Muscle layer of duodenum (tissue), 2 donors: ENCODE results near the gene WDR46.
A peak's percentile ranks its signal among the peaks of the same experiment; 100 is the strongest.
"Not testable (repeated sequence)": the region's sequence is repeated elsewhere in the genome, so short reads cannot be mapped to it uniquely, and the experiment has no call there.

Source experiments
- H3K27ac ChIP-seq: one replicate; pipeline ENCODE4 v1.7.0; 2013; ENCODE audit warnings: mild to moderate bottlenecking, low read length
- H3K27me3 ChIP-seq: one replicate; pipeline ENCODE4 v1.7.0; 2013; ENCODE audit warnings: low read depth, mild to moderate bottlenecking, control low read depth, low read length
- H3K36me3 ChIP-seq, 2 donors: one replicate each; pipeline ENCODE4 v1.7.0; 2013; ENCODE audit warnings: low read length in 2 of 2, control low read depth in 1 of 2, mild to moderate bottlenecking in 1 of 2; ENCODE audit not compliant: insufficient read depth in 2 of 2, control insufficient read depth in 1 of 2
- H3K4me1 ChIP-seq, 2 donors: one replicate each; pipeline ENCODE4 v1.7.0; 2013; ENCODE audit warnings: low read length in 2 of 2, mild to moderate bottlenecking in 2 of 2, control low read depth in 1 of 2, moderate library complexity in 1 of 2; ENCODE audit not compliant: insufficient read depth in 2 of 2, control insufficient read depth in 1 of 2
- H3K4me3 ChIP-seq, 2 donors: one replicate each; pipeline ENCODE4 v1.7.0; 2013; ENCODE audit warnings: low read length in 2 of 2, low read depth in 1 of 2, mild to moderate bottlenecking in 1 of 2
- H3K9me3 ChIP-seq, 2 donors: one replicate each; pipeline ENCODE4 v1.7.0; 2013; ENCODE audit warnings: low read length in 2 of 2, control low read depth in 1 of 2, mild to moderate bottlenecking in 1 of 2; ENCODE audit not compliant: control insufficient read depth in 1 of 2
- donor health status: healthy.

The WDR46 gene

DNA sequence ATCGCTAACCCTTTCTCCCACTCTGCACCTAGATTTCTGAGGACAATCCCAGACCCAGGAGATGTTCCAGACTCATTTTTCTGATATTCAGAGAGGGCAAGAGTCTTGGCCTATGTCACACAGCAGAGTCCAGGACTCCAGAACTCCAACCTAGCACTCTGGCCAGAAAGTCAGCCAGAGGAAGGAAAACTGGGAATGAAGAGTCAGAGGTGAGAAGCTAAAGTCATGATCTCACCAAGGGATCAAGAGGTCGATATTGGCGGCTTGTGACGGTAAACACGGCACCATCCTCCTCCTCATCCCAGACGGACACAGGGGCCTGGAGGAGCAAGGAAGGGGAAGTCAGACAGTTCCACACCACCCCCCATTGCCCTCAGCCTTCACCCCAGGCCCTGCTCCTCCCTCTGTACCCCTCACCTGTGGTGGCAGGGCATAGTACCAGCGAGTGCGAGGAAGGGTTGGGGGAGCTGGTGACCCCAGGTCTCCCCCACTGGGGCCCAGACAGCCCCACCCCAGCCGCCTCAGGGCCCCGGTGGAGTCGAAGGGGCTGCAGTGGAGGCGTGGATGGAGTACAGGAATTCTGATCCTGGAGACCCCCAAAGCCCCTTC is 7.9 kb upstream of the WDR46 start:
- H3K36me3 ChIP-seq = peaks cover 16 to 40% of the 10 kb centered on the region in 2 donors
- no peak overlapping the region for H3K27ac ChIP-seq
- peaks cover 0 to 20% of the 10 kb centered on the region in 2 donors for H3K4me1 ChIP-seq
- H3K9me3 ChIP-seq = no peaks in the 10 kb centered on the region
- H3K4me3 ChIP-seq = peak overlapping the region; percentile 48 to 70
- H3K27me3 ChIP-seq = no peaks in the 10 kb centered on the region

DNA sequence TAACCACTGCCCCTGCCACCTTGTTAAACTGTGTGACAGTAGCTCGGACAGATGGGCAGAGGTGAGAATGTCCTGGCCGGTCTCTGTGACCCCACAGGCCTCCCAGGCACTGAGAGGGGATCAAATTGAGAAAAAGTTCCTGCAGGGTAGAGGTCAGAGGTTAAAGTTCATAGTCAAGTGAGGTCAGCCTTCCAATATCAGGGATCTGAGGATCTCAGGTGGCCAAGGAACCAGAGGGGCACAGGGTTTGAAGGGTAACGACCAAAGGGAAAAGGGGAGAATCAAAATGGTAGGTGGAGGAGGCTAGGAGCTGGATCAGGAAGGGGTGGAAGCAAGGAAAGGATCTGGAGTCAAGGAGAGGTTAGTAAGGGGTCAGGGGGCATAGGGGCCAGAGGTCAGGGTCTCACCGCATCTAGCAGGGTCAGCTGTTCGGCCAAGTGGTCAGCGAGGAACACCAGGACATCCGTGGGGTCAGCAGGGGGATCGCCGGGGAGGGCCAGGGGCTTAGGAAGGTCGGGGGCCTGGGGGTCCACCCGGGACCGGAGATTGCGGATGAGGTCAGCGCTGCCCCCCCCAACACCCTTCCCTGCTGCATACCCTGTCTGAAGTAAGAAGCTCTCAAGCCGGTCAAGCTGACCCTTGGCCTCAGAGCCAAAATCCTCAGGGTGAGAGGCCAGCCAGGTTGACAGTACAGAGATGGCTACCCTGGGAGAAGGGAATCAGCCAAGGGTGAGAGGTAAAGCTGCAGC is 6.8 kb upstream of the WDR46 start:
- no peaks in the 10 kb centered on the region for H3K27me3 ChIP-seq
- peaks cover 21 to 51% of the 10 kb centered on the region in 2 donors for H3K36me3 ChIP-seq
- H3K9me3 ChIP-seq = no peaks in the 10 kb centered on the region
- no peak overlapping the region for H3K4me3 ChIP-seq
- no peak overlapping the region for H3K27ac ChIP-seq
- H3K4me1 ChIP-seq = peaks cover 0 to 20% of the 10 kb centered on the region in 2 donors

DNA sequence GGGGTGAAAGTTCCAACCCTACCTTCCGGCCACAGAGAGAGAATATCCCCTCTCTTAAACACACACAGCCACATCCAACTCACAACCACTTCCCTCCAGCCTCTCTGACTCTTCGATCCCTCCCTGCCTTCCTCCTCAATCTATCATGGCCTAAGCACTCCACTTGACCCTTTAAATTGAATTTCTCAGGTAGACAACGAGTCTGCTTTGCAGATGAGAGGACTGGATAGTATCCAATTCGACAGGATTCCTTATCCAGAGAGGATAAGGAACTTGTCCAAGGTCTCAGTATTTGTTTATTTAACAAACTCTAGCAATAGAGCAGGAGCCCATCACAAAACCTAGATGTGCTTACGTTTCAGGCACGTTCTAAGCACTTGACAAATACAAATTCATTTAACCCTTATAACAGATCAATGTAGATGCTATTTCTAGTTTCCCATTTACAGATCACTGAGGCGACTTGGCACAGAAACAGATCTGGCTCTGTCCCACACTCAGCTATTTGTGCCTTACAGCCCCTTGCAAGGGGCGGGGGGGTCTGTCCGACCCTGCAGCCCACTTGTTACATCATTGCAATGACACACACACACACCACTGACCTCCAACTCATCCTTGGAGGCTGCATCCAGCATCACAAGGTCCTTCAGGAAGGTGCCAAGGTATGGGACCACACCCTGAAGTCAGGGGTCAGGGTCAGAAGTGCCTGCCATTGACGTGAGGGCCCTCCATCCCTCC is 5.2 kb upstream of the WDR46 start:
- H3K27ac ChIP-seq = no peak overlapping the region
- peaks cover 8 to 24% of the 10 kb centered on the region in 2 donors for H3K4me1 ChIP-seq
- no peaks in the 10 kb centered on the region for H3K27me3 ChIP-seq
- peaks cover 21 to 52% of the 10 kb centered on the region in 2 donors for H3K36me3 ChIP-seq
- no peak overlapping the region for H3K4me3 ChIP-seq
- no peaks in the 10 kb centered on the region for H3K9me3 ChIP-seq

DNA sequence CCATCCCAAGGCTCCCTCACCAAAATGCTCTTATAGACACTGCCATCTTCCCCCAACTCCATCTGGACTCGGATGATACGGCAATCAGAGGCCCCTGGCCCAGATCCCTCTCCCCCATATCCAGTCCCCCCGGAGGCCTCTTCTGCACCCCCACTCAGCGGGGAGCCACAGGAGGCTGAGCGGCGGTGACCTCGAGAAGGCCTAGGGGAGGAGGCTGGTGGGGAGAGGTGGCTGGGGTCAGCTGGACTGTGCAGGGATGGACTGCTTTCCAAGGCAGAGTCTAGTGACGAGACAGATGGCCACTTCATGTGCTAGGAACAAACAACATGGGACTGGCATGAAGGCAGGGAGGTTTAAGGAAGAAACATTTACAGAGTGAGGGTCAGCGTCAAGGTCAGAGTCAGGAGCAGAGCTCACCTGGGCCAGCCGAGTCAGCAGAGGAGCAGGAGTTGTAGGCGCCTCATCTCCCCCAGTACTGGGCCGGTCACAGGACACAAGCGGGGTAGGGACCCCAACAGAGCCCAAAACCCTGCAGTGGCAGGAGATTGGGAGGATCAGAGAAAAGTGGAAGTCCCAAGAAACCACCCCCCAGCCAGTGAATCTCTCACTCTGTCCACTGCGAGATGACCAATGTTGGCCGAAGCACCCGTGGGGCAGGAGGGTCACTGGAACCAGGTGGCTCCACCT is 4.1 kb upstream of the WDR46 start:
- no peak overlapping the region for H3K27ac ChIP-seq
- no peak overlapping the region for H3K4me3 ChIP-seq
- no peaks in the 10 kb centered on the region for H3K9me3 ChIP-seq
- peaks cover 11 to 29% of the 10 kb centered on the region in 2 donors for H3K4me1 ChIP-seq
- H3K27me3 ChIP-seq = no peaks in the 10 kb centered on the region
- H3K36me3 ChIP-seq = peaks cover 21 to 52% of the 10 kb centered on the region in 2 donors

DNA sequence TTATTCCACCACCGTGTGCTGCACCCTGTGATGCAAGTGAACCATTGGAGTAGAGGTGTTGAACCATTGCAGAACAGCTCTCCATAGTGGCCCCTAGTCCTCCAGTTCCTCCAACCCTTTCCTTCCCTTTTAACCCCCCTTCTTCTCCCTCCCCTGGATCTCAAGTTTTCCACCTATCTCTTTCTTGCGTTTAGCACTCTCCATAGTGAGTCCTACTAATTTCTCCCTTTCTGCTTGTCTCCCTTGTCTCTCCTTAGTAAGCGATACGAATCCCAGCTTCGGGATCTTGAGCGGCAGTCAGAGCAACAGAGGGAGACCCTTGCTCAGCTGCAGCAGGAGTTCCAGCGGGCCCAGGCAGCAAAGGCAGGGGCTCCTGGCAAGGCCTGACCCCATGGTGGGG is 1.4 kb upstream of the WDR46 start:
- peaks cover 24 to 57% of the 10 kb centered on the region in 2 donors for H3K36me3 ChIP-seq
- H3K9me3 ChIP-seq = no peaks in the 10 kb centered on the region
- H3K4me1 ChIP-seq = peaks cover 14 to 27% of the 10 kb centered on the region in 2 donors
- H3K27me3 ChIP-seq = no peaks in the 10 kb centered on the region
- no peak overlapping the region for H3K27ac ChIP-seq
- H3K4me3 ChIP-seq = peak overlapping the region; percentile 97 to 99

DNA sequence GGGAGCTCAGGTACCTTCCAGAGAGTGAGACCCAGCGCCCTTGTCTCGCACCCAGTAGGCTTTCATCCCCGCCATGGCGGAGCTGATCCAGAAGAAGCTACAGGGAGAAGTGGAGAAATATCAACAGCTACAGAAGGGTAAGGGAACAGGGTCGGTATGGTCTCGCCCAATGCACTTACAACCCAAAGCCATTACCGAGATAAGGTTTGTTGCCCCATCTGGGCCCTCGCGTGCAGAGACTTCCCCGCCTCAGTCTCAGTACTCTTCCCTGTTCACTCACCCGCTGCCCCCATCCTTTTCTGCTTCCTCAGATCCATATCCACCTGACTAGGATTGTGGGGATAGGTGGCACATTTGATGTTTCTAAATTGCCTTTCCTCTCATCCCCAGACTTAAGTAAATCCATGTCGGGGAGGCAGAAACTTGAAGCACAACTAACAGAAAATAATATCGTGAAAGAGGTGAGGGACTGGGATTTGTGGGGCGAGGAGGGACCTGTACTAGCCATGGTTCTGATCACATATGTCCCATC is 811 bp upstream of the WDR46 start:
- Histone ChIP-seq H3K4me1 (peaks cover 14 to 27% of the 10 kb centered on the region in 2 donors), H3K27me3 (no peaks in the 10 kb centered on the region), H3K36me3 (peaks cover 24 to 55% of the 10 kb centered on the region in 2 donors), H3K27ac (peak overlapping the region; percentile 92), H3K4me3 (peak overlapping the region; percentile 97 to 99), H3K9me3 (no peaks in the 10 kb centered on the region)

DNA sequence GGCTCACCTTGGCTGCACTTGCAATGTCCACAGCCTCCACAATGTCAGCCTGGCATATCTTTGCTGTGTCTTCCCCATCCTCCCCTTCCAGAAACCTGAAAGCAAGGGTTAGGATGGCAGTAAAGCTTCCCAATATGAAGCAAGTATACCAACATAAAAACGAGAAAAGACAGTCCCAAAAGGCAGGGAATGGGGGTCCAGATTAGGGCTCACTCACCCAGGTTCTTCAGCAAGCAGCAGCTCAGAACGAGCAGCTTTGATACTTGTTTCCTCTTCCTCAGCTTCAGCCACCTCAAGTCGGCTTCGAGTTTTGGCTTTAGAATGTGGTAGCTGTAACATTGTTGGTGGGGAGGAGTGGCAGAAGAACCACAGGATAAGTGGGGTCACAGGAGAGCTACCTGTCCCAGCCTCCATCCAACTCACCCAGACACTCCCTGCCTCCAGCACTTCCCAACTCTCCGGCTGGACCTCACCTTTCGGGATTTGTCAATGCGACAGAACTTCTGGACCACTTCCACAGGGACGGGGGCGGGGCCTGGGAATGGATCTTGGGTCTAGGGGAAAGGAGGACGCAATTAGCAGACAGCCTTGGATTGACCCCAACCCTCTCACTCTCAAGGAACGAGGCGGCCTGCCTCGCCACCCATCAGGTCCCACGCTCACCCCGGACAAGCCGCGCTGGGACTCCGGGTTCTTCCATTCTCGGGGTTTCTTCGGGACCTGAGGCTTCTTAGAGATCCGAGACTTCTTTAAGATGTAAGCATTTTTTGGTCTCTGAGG is 708 bp downstream of the WDR46 start:
- H3K36me3 ChIP-seq = peaks cover 19 to 57% of the 10 kb centered on the region in 2 donors
- H3K4me1 ChIP-seq = peaks cover 14 to 23% of the 10 kb centered on the region in 2 donors
- peak overlapping the region; percentile 97 to 99 for H3K4me3 ChIP-seq
- H3K27me3 ChIP-seq = no peaks in the 10 kb centered on the region
- H3K27ac ChIP-seq = peak overlapping the region; percentile 92
- no peaks in the 10 kb centered on the region for H3K9me3 ChIP-seq

DNA sequence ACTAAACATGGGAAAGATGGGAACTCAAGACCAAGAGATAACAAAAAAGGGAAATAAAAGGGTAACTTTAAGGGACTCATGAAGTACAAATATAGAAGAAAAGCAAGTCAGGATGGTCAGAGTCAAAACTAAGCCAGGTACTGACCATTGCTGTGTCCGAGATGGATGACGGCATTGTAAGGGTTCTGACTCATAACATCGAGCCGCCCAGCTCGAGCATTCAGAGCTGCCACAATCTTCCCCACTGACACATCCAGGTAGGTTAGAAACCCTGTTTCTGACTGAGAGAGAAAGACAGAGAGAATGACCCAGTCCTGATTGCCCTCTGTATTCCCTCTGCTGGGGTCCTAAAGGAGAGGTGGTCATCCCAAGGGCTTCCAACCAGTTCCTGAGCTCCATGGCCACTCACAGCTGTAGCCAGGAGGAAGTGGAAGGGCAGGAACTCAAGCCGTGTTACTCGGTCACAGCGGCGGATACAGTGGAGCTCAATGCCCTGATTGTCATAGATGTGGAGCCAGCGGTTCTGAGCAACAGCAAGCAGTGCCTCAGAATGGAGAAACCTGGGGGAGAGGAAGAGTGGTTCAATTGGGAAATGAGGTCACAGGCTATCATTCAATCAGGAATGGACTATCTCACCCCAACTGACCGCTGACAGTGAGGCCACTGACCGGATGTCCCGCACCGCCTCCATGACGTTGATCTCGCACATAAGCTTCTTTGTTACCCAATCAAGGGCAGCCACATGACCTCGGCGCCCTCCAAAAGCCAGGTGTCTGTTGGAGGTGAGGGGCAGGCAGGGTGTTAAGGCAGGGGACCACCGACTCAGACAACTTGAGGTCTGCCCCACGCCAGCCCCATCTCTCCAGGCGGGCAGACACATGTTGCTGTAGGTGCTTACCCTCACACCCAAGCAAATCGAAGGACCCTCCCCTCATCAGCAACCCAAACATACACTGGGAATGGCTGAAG is 1.8 kb downstream of the WDR46 start:
- Histone ChIP-seq H3K4me3 (peak overlapping the region in 1 of 2 donors; percentile 99), H3K9me3 (no peaks in the 10 kb centered on the region), H3K27me3 (no peaks in the 10 kb centered on the region), H3K36me3 (peaks cover 17 to 54% of the 10 kb centered on the region in 2 donors), H3K4me1 (peaks cover 14 to 23% of the 10 kb centered on the region in 2 donors), H3K27ac (no peak overlapping the region)

DNA sequence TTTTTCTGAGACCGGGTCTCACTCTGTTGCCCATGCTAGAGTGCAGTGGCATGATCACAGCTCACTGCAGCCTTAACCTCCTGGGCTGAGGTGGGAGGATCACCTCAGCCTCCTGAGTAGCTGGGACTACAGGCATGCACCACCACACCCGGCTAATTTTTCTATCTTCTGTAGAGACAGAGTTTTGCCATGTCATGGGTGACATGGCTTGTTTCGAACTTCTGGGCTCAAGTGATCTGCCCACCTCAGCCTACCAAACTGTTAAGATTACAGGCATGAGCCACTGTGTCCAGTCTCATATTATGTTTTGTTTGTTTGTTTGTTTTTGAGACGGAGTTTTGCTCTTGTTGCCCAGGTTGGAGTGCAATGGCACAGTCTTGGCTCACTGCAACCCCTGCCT is 3.8 kb downstream of the WDR46 start:
- peaks cover 18 to 58% of the 10 kb centered on the region in 2 donors for H3K36me3 ChIP-seq
- peaks cover 12 to 18% of the 10 kb centered on the region in 2 donors for H3K4me1 ChIP-seq
- not testable (repeated sequence) for H3K27me3 ChIP-seq, H3K4me3 ChIP-seq, H3K9me3 ChIP-seq, H3K27ac ChIP-seq
